Activated T-cell treated with anti-CD3 and anti-CD28 coated beads for 24 hours (primary cell): ENCODE results near the gene EML4.
"Not testable (repeated sequence)": the region's sequence is repeated elsewhere in the genome, so short reads cannot be mapped to it uniquely, and the experiment has no call there.

Experiments
- DNase-seq: peaks from one replicate; pipeline ENCODE4 v3.0.0-alpha.2; 2020; ENCODE audit warnings: low read depth

Gene EML4

GRCh38 chr2:42171396-42171980 lies 2.3 kb downstream of the EML4 start:
- DNase-seq = no peak

GRCh38 chr2:42172020-42172419 lies 2.9 kb downstream of the EML4 start:
- no peak for DNase-seq

GRCh38 chr2:42172566-42172965 lies 3.4 kb downstream of the EML4 start:
- no peak for DNase-seq

GRCh38 chr2:42173467-42173866 lies 4.3 kb downstream of the EML4 start:
- DNase-seq = not testable (repeated sequence)

GRCh38 chr2:42176992-42177738 lies 8.0 kb downstream of the EML4 start:
- no peak for DNase-seq

- no peak for DNase-seq
Measured at GRCh38 chr2:42178335-42178734, 9.2 kb downstream of the EML4 start.

GRCh38 chr2:42180300-42180699 lies 11.1 kb downstream of the EML4 start:
- no peak for DNase-seq

GRCh38 chr2:42182654-42183308 lies 13.6 kb downstream of the EML4 start:
- DNase-seq = no peak

- no peak for DNase-seq
Measured at GRCh38 chr2:42183775-42184174, 14.6 kb downstream of the EML4 start.

GRCh38 chr2:42184346-42184745 lies 15.2 kb downstream of the EML4 start:
- no peak for DNase-seq

- no peak for DNase-seq
Measured at GRCh38 chr2:42185220-42185921, 16.2 kb downstream of the EML4 start.

GRCh38 chr2:42186366-42186765 lies 17.2 kb downstream of the EML4 start:
- DNase-seq = no peak

GRCh38 chr2:42186945-42187632 lies 17.9 kb downstream of the EML4 start:
- no peak for DNase-seq

GRCh38 chr2:42187886-42188285 lies 18.7 kb downstream of the EML4 start:
- DNase-seq = no peak

GRCh38 chr2:42189235-42189566 lies 20.0 kb downstream of the EML4 start:
- DNase-seq = no peak

- no peak for DNase-seq
Measured at GRCh38 chr2:42190191-42190590, 21.0 kb downstream of the EML4 start.

GRCh38 chr2:42191285-42192009 lies 22.3 kb downstream of the EML4 start:
- no peak for DNase-seq

- DNase-seq = no peak
Measured at GRCh38 chr2:42192010-42192373, 22.8 kb downstream of the EML4 start.

GRCh38 chr2:42192652-42193566 lies 23.8 kb downstream of the EML4 start:
- DNase-seq = no peak

GRCh38 chr2:42193722-42194187 lies 24.6 kb downstream of the EML4 start:
- no peak for DNase-seq
